Spinal cord (tissue), 10 donors: Measurements from ENCODE around the gene PGRMC1. TPM values are rescaled to one million over a fixed set of nuclear protein-coding genes. Genes with fewer than 3 reads are reported as not detected.
A peak's percentile ranks its signal among the peaks of the same experiment; 100 is the strongest.
"Not testable (repeated sequence)": the region's sequence is repeated elsewhere in the genome, so short reads cannot be mapped to it uniquely, and the experiment has no call there.

Experiments
- DNase-seq, 6 donors: peaks; one replicate each; pipeline versions ENCODE4 v3.0.0 to v3.0.0-alpha.2; 2013 to 2015; ENCODE audit warnings: low spot score in 6 of 6, low read depth in 4 of 6
- H3K27ac ChIP-seq: one replicate; pipeline ENCODE4 v1.5.1; 2013; ENCODE audit warnings: low read depth, low read length, control low read depth
- H3K27me3 ChIP-seq: one replicate; pipeline ENCODE4 v1.6.1; 2013; ENCODE audit warnings: low read length; ENCODE audit not compliant: control insufficient read depth, insufficient read depth
- H3K36me3 ChIP-seq: one replicate; pipeline ENCODE4 v1.6.1; 2013; ENCODE audit warnings: low read length; ENCODE audit not compliant: control insufficient read depth, insufficient read depth
- H3K4me1 ChIP-seq: one replicate; pipeline ENCODE4 v1.6.1; 2013; ENCODE audit warnings: low read length; ENCODE audit not compliant: control insufficient read depth, insufficient read depth
- H3K4me3 ChIP-seq: one replicate; pipeline ENCODE4 v1.5.1; 2013; ENCODE audit warnings: low read depth, low read length, control low read depth
- H3K9me3 ChIP-seq: one replicate; pipeline ENCODE4 v1.6.1; 2013; ENCODE audit warnings: low read length; ENCODE audit not compliant: control insufficient read depth, insufficient read depth
- WGBS: methylation state at CpG from one replicate; pipeline ENCODE4 v1.1.5; 2013; ENCODE audit warnings: missing lambda C conversion rate; ENCODE audit not compliant: insufficient coverage; 5-methylcytosine and 5-hydroxymethylcytosine counted together
- polyA plus RNA-seq, 2 donors: library from polyadenylated mRNA; unstranded; fragments of 120-200 nt; gene quantifications; one replicate each; pipeline ENCODE4 v1.2.1, GENCODE V29; 2013; ENCODE audit not compliant: insufficient read length in 2 of 2
- total RNA-seq, 2 donors: library from RNA; depleted of rRNA in 1 of 2; stranded (reverse); fragments of 120-200 nt in 1 of 2; fragments of >200 nt in 1 of 2; gene quantifications; one replicate each; pipeline versions ENCODE4 v1.2.3 to v1.2.4, GENCODE V29; 2013 to 2014
- donor health status: healthy.

The PGRMC1 gene
- total and polyA plus RNA-seq, 4 donors, result 250 to 433 (median 290) TPM

- Histone ChIP-seq H3K9me3 (no peaks in the 10 kb centered on the region), H3K27me3 (peaks cover 2% of the 10 kb centered on the region), H3K27ac (no peak overlapping the region), H3K36me3 (no peaks in the 10 kb centered on the region), H3K4me1 (no peaks in the 10 kb centered on the region), H3K4me3 (no peak overlapping the region)
- no peak for DNase-seq
- 72% methylated on average over 5 of the region's 5 CpGs for WGBS
Measured at GRCh38 chrX:119206203-119206602, 29.9 kb upstream of the PGRMC1 start.

GRCh38 chrX:119207483-119207882 is 28.6 kb upstream of the PGRMC1 start:
- not testable (repeated sequence) for DNase-seq, H3K27me3 ChIP-seq, H3K9me3 ChIP-seq, H3K36me3 ChIP-seq, H3K4me1 ChIP-seq, H3K27ac ChIP-seq, H3K4me3 ChIP-seq
- WGBS, result 66% methylated on average over 10 of the region's 10 CpGs

GRCh38 chrX:119208401-119209057 is 27.6 kb upstream of the PGRMC1 start:
- no peak for DNase-seq
- H3K9me3 ChIP-seq, result no peaks in the 10 kb centered on the region
- peaks cover 7% of the 10 kb centered on the region for H3K27me3 ChIP-seq
- no peaks in the 10 kb centered on the region for H3K4me1 ChIP-seq
- WGBS, result 87% methylated on average over 33 of the region's 37 CpGs
- H3K36me3 ChIP-seq, result no peaks in the 10 kb centered on the region
- H3K27ac ChIP-seq, result no peak overlapping the region
- no peak overlapping the region for H3K4me3 ChIP-seq

- H3K9me3 ChIP-seq, H3K36me3 ChIP-seq, H3K27me3 ChIP-seq, H3K4me1 ChIP-seq, H3K27ac ChIP-seq, H3K4me3 ChIP-seq, DNase-seq: not testable (repeated sequence)
- 94% methylated on average over 30 of the region's 30 CpGs for WGBS
Measured at GRCh38 chrX:119210931-119211648, 25.0 kb upstream of the PGRMC1 start.

- no CpG with 5 or more reads among the region's 1 CpG for WGBS
- Histone ChIP-seq H3K27me3 (peaks cover 5% of the 10 kb centered on the region), H3K9me3 (no peaks in the 10 kb centered on the region), H3K36me3 (no peaks in the 10 kb centered on the region), H3K4me3 (no peak overlapping the region), H3K4me1 (no peaks in the 10 kb centered on the region), H3K27ac (no peak overlapping the region)
- no peak for DNase-seq
Measured at GRCh38 chrX:119211649-119212014, 24.5 kb upstream of the PGRMC1 start.

GRCh38 chrX:119218198-119218597 is 17.9 kb upstream of the PGRMC1 start:
- peaks cover 2% of the 10 kb centered on the region for H3K27me3 ChIP-seq
- no peak overlapping the region for H3K27ac ChIP-seq
- no peaks in the 10 kb centered on the region for H3K9me3 ChIP-seq
- no peaks in the 10 kb centered on the region for H3K4me1 ChIP-seq
- no peak overlapping the region for H3K4me3 ChIP-seq
- no CpG with 5 or more reads among the region's 4 CpGs for WGBS
- H3K36me3 ChIP-seq, result no peaks in the 10 kb centered on the region
- peak in 2 of 6 donors; percentile 49 to 76 for DNase-seq

GRCh38 chrX:119222932-119223331 is 13.2 kb upstream of the PGRMC1 start:
- no peak overlapping the region for H3K4me3 ChIP-seq
- DNase-seq, result no peak
- H3K36me3 ChIP-seq, result no peaks in the 10 kb centered on the region
- peaks cover 2% of the 10 kb centered on the region for H3K27me3 ChIP-seq
- no peaks in the 10 kb centered on the region for H3K9me3 ChIP-seq
- 54% methylated on average over 35 of the region's 37 CpGs for WGBS
- H3K27ac ChIP-seq, result no peak overlapping the region
- H3K4me1 ChIP-seq, result no peaks in the 10 kb centered on the region

GRCh38 chrX:119223783-119224182 is 12.3 kb upstream of the PGRMC1 start:
- no peak overlapping the region for H3K27ac ChIP-seq
- H3K4me1 ChIP-seq, result no peaks in the 10 kb centered on the region
- DNase-seq, result no peak
- H3K27me3 ChIP-seq, result peaks cover 2% of the 10 kb centered on the region
- H3K36me3 ChIP-seq, result no peaks in the 10 kb centered on the region
- no peaks in the 10 kb centered on the region for H3K9me3 ChIP-seq
- no peak overlapping the region for H3K4me3 ChIP-seq

- WGBS, result no CpG with 5 or more reads among the region's 3 CpGs
- H3K27ac ChIP-seq, result no peak overlapping the region
- H3K4me1 ChIP-seq, result no peaks in the 10 kb centered on the region
- no peaks in the 10 kb centered on the region for H3K9me3 ChIP-seq
- H3K27me3 ChIP-seq, result no peaks in the 10 kb centered on the region
- no peaks in the 10 kb centered on the region for H3K36me3 ChIP-seq
- peak in 2 of 6 donors; percentile 72 to 76 for DNase-seq
- no peak overlapping the region for H3K4me3 ChIP-seq
Measured at GRCh38 chrX:119226446-119226845, 9.6 kb upstream of the PGRMC1 start.
